RWPE2 (cell line): ENCODE data around the gene MMP24OS.

ENCODE experiments used
- ATAC-seq: fragments of 200-7000 bp; cut with Tn5 transposase; 3 replicates; pipeline ENCODE4 v1.9.1; 2021; ENCODE audit warnings: low read depth
- DNase-seq: peaks from one replicate; pipeline ENCODE4 v3.0.0-alpha.2; 2020; ENCODE audit warnings: low spot score
- H3K27ac ChIP-seq: fragments of 450-650 bp; 2 replicates; pipeline ENCODE4 v1.5.1; 2017; ENCODE audit warnings: mild to moderate bottlenecking; ENCODE audit not compliant: poor library complexity, severe bottlenecking
- H3K27me3 ChIP-seq: fragments of 250-450 bp; sonication (Bioruptor Pico); 2 replicates; pipeline ENCODE4 v1.5.1; 2021; ENCODE audit warnings: mild to moderate bottlenecking, moderate library complexity; ENCODE audit not compliant: insufficient read depth, poor library complexity, severe bottlenecking
- H3K36me3 ChIP-seq: fragments of 250-450 bp; sonication (Bioruptor Pico); 2 replicates; pipeline ENCODE4 v1.5.1; 2020; ENCODE audit warnings: low read depth, mild to moderate bottlenecking, moderate library complexity
- H3K4me1 ChIP-seq: fragments of 250-450 bp; sonication (Bioruptor Pico); 2 replicates; pipeline ENCODE4 v1.5.1; 2021; ENCODE audit warnings: mild to moderate bottlenecking, moderate library complexity; ENCODE audit not compliant: insufficient read depth, poor library complexity, severe bottlenecking
- H3K4me3 ChIP-seq: fragments of 250-450 bp; sonication (Bioruptor Pico); 2 replicates; pipeline ENCODE4 v1.5.1; 2021; ENCODE audit warnings: mild to moderate bottlenecking, moderate library complexity; ENCODE audit not compliant: severe bottlenecking
- H3K9me3 ChIP-seq: fragments of 250-450 bp; sonication (Bioruptor Pico); 2 replicates; pipeline ENCODE4 v1.5.1; 2021; ENCODE audit warnings: mild to moderate bottlenecking, moderate library complexity; ENCODE audit not compliant: severe bottlenecking
- TF ChIP-seq, protein P1 (sequence below): fragments of 450-650 bp; IDR thresholded peaks from one replicate; pipeline ENCODE4 v1.5.1; 2017; ENCODE audit warnings: mild to moderate bottlenecking, moderate library complexity; ENCODE audit not compliant: poor library complexity, severe bottlenecking

MMP24OS gene

GRCh38 chr20:35295674-35296073 is 17.8 kb upstream of the MMP24OS start:
- Histone ChIP-seq H3K27ac (no peak overlapping the region), H3K4me3 (no peak overlapping the region), H3K27me3 (no peaks in the 10 kb centered on the region), H3K36me3 (no peaks in the 10 kb centered on the region), H3K9me3 (no peaks in the 10 kb centered on the region), H3K4me1 (peaks cover 5% of the 10 kb centered on the region)
- TF ChIP-seq, protein P1, sequence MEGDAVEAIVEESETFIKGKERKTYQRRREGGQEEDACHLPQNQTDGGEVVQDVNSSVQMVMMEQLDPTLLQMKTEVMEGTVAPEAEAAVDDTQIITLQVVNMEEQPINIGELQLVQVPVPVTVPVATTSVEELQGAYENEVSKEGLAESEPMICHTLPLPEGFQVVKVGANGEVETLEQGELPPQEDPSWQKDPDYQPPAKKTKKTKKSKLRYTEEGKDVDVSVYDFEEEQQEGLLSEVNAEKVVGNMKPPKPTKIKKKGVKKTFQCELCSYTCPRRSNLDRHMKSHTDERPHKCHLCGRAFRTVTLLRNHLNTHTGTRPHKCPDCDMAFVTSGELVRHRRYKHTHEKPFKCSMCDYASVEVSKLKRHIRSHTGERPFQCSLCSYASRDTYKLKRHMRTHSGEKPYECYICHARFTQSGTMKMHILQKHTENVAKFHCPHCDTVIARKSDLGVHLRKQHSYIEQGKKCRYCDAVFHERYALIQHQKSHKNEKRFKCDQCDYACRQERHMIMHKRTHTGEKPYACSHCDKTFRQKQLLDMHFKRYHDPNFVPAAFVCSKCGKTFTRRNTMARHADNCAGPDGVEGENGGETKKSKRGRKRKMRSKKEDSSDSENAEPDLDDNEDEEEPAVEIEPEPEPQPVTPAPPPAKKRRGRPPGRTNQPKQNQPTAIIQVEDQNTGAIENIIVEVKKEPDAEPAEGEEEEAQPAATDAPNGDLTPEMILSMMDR, result no peak
- no peak for ATAC-seq
- DNase-seq, result no peak

DNA sequence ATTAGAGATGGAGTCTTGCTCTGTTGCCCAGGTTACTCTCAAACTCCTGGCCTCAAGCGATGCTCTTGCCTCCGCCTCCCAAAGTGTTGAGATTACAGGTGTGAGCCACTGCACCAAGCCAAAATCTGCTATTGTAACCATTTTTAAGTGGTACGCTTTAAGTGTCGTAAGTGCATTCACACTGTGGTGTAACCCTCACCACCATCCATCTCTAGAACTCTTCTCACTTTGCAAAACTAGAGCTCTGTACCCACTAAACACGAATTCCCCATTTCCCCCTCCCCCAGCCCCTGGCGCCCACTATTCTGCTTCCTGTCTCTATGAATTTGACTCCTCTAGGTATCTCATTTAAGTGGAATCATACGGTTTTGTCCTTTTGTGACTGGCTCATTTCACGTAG is 17.1 kb upstream of the MMP24OS start:
- Histone ChIP-seq H3K9me3 (no peaks in the 10 kb centered on the region), H3K4me3 (no peak overlapping the region), H3K36me3 (no peaks in the 10 kb centered on the region), H3K27me3 (no peaks in the 10 kb centered on the region), H3K4me1 (peaks cover 5% of the 10 kb centered on the region), H3K27ac (no peak overlapping the region)
- TF ChIP-seq, protein P1, result no peak
- DNase-seq (no peak), ATAC-seq (no peak)

DNA sequence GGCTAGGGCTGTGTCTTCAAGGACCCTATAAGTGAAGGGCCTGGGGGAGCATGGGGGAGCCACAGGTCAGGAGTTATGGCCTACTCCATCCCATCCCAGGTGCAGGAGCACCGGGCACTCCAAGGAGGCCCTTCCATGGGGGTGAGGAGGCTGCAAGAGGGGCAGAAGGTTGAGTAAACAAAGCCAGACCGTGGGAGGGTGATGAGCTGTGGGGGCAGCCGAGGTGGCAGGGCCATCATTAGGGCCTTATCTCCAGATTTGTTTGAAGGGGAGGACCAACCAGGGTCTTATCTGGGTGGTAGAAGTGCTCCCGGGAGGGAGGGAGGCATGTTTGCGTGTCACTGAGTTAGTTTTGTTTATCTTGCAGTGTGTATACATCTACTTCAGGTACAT is 16.4 kb upstream of the MMP24OS start:
- no peak for DNase-seq
- Histone ChIP-seq H3K4me3 (no peak overlapping the region), H3K27me3 (no peaks in the 10 kb centered on the region), H3K4me1 (peaks cover 5% of the 10 kb centered on the region), H3K9me3 (no peaks in the 10 kb centered on the region), H3K36me3 (no peaks in the 10 kb centered on the region), H3K27ac (no peak overlapping the region)
- TF ChIP-seq, protein P1, result no peak
- no peak for ATAC-seq

DNA sequence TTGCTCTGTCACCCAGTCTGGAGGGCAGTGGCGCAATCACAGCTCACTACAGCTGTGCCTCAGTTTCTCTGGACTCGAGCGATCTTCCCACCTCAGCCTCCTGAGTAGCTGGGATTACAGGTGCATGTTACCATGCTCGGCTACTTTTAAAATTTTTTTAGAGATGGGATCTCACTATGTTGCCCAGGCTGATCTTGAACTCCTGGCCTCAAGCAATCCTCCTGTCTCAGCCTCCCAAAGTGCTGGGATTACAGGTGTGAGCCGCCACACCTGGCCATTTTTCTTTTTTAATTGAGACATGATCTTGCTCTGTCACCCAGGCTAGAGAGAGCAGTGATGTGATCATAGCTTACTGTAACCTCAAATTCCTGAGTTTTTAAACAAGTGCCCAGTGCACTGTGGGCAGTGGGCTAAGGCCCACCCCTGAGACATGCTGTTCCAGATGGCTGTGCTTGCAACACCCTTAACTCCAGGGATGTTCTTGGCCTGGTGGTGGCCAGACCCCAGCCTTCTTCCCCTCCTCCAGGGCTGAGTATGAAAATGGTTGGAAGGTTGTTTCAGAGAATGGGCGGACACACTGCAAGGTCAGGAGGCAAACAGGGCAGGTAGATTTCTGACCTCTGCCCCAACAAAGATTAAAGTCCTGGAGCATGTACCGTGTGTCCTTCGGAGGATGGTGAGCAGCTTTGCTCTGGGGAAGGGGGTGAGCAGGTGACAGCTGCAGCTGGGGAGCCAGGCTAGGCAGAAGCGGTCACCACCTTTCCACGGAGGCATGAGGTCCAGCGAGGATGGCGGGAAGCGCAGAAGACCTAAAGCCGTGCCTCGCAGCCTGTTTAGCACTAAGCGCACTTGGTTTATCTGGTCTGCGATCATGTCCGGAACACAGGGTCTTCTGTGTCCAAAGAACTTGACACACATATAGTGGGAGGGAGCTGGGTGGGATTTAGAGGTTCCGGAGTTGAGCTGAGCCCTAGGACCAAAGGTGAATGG is 15.7 kb upstream of the MMP24OS start:
- TF ChIP-seq, protein P1, result no peak
- H3K36me3 ChIP-seq, result no peaks in the 10 kb centered on the region
- no peak for ATAC-seq
- peaks cover 5% of the 10 kb centered on the region for H3K4me1 ChIP-seq
- no peak overlapping the region for H3K27ac ChIP-seq
- no peaks in the 10 kb centered on the region for H3K9me3 ChIP-seq
- H3K4me3 ChIP-seq, result no peak overlapping the region
- DNase-seq, result no peak
- no peaks in the 10 kb centered on the region for H3K27me3 ChIP-seq
